Panc1 (cell line): ENCODE measurements around the gene SGCG. TPM values are rescaled to one million over a fixed set of nuclear protein-coding genes. Genes with fewer than 3 reads are reported as not detected.

Experiments
- ATAC-seq: fragments of 200-7000 bp; cut with Tn5 transposase; 2 replicates; pipeline ENCODE4 v1.9.1; 2020; ENCODE audit warnings: mild to moderate bottlenecking, moderate library complexity
- BruUV-seq: library from RNA; stranded (reverse); fragments of 400-500 nt; replicated peaks from 2 replicates; lab custom pipeline; 2021; lab: Mats Ljungman, UMichigan
- CTCF ChIA-PET: fragments of 300-600 bp; sonication (Branson Sonifier 250); formaldehyde crosslinking; loops from one replicate; lab custom pipeline; 2022; ENCODE audit warnings: antibody characterized with exemption; lab: Charles Lee
- POLR2A ChIA-PET: fragments of 300-600 bp; sonication (Branson Sonifier 250); formaldehyde crosslinking; loops from one replicate; lab custom pipeline; 2022; ENCODE audit warnings: antibody characterized with exemption; lab: Charles Lee
- DNase-seq: peaks from one replicate; pipeline ENCODE4 v3.0.0-alpha.2; 2010; ENCODE audit warnings: low read depth, low spot score
- H3K27ac ChIP-seq: 2 replicates; pipeline ENCODE4 v1.5.1; 2011; ENCODE audit warnings: mild to moderate bottlenecking, low read length, inconsistent platforms
- H3K27me3 ChIP-seq: fragments of 200-500 bp; sonication (Bioruptor generic); 2 replicates; pipeline ENCODE4 v1.6.0; 2014; ENCODE audit warnings: low read length, inconsistent platforms; ENCODE audit not compliant: control insufficient read depth, insufficient read depth
- H3K36me3 ChIP-seq: fragments of 200-500 bp; sonication (Bioruptor generic); 2 replicates; pipeline ENCODE4 v1.5.1; 2014; ENCODE audit warnings: inconsistent platforms, mild to moderate bottlenecking, low read length, moderate library complexity; ENCODE audit not compliant: control insufficient read depth, insufficient read depth
- H3K4me1 ChIP-seq: 2 replicates; pipeline ENCODE4 v1.5.1; 2011; ENCODE audit warnings: inconsistent platforms, mild to moderate bottlenecking, low read length, moderate library complexity; ENCODE audit not compliant: control insufficient read depth, insufficient read depth
- H3K4me3 ChIP-seq, 2 experiments: 2 replicates each; pipeline ENCODE4 v1.5.1; 2011 to 2012; ENCODE audit warnings: low read depth in 2 of 2, low read length in 2 of 2, mild to moderate bottlenecking in 2 of 2, inconsistent platforms in 1 of 2, moderate library complexity in 1 of 2
- H3K9me3 ChIP-seq: fragments of 200-500 bp; sonication (Bioruptor generic); 2 replicates; pipeline ENCODE4 v1.5.1; 2014; ENCODE audit warnings: low read depth, mild to moderate bottlenecking, inconsistent platforms, low read length, moderate library complexity; ENCODE audit not compliant: control insufficient read depth, insufficient read depth
- POLR2AphosphoS5 ChIP-seq: IDR thresholded peaks from 2 replicates; pipeline ENCODE4 v1.6.1; 2012; ENCODE audit warnings: mild to moderate bottlenecking, low read depth, low read length, moderate library complexity
- SIN3A ChIP-seq: IDR thresholded peaks from 2 replicates; pipeline ENCODE4 v1.6.1; 2012; ENCODE audit warnings: low read depth, mild to moderate bottlenecking, low read length, moderate library complexity, borderline replicate concordance; ENCODE audit not compliant: insufficient read depth
- TCF7L2 ChIP-seq: IDR thresholded peaks from 2 replicates; pipeline ENCODE4 v1.6.1; 2011; ENCODE audit warnings: mild to moderate bottlenecking, low read depth, low read length, inconsistent platforms
- in situ Hi-C: cut with HindIII; loops from 2 replicates; pipeline ENCODE4 v1.10.0; 2016; ENCODE audit warnings: low sequenced_read_pairs, low pct_unique_long_range_greater_than_20kb
- intact Hi-C: fragments of 100-400 bp; cut with micrococcal nuclease; formaldehyde crosslinking; loops from one replicate; pipeline ENCODE4 v1.10.0; 2022; ENCODE audit not compliant: unreplicated experiment
- total RNA-seq: library from RNA; stranded (reverse); gene quantifications from one replicate; pipeline ENCODE4 v1.2.1, GENCODE V29; 2021; ENCODE audit not compliant: unreplicated experiment
- TF ChIP-seq, protein P1 (sequence below): fragments of 450-650 bp; IDR thresholded peaks from 2 replicates; pipeline ENCODE4 v1.5.1; 2017; ENCODE audit warnings: mild to moderate bottlenecking
- TF ChIP-seq, protein P2 (sequence below), 2 experiments: IDR thresholded peaks; 2 replicates each; pipeline ENCODE4 v1.6.1; 2011 to 2012; ENCODE audit warnings: low read depth in 2 of 2, control low read depth in 1 of 2, low read length in 1 of 2, mild to moderate bottlenecking in 1 of 2, moderate library complexity in 1 of 2; ENCODE audit not compliant: insufficient read depth in 1 of 2

The SGCG gene
- total RNA-seq, 1 experiment from 2014 or later, result not detected

DNA sequence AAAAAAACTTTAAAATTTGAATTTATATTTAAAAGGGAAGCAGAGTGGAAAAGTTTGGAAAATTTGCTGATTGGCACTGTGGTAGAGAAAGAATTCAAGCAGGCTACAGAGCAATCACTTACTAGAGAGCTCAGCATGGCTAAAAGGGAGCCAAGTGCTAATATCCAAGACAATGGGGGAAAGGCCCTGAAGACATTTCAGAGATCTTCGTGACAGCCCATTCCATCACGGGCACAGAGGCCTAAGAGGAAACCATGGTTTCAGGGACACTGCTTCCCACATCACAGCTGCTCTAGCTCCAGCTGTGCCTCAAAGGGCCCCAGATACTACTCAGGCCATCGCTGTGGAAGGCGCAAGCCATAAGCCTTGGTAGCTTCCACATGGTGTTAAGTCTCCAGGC lies 73.7 kb downstream of the SGCG start:
- CTCF ChIA-PET, result no interaction called here
- Histone ChIP-seq H3K27me3 (no peaks in the 10 kb centered on the region), H3K4me3 (no peak overlapping the region), H3K36me3 (no peaks in the 10 kb centered on the region), H3K27ac (no peak overlapping the region), H3K9me3 (no peaks in the 10 kb centered on the region), H3K4me1 (no peaks in the 10 kb centered on the region)
- ATAC-seq, result no peak
- POLR2A ChIA-PET, result no interaction called here
- in situ Hi-C loops (no loop called here), intact Hi-C loops (no loop called here)
- DNase-seq, result no peak
- BruUV-seq, result no TSS peak
- no peak for TF ChIP-seq POLR2AphosphoS5
- TF ChIP-seq, protein P1, sequence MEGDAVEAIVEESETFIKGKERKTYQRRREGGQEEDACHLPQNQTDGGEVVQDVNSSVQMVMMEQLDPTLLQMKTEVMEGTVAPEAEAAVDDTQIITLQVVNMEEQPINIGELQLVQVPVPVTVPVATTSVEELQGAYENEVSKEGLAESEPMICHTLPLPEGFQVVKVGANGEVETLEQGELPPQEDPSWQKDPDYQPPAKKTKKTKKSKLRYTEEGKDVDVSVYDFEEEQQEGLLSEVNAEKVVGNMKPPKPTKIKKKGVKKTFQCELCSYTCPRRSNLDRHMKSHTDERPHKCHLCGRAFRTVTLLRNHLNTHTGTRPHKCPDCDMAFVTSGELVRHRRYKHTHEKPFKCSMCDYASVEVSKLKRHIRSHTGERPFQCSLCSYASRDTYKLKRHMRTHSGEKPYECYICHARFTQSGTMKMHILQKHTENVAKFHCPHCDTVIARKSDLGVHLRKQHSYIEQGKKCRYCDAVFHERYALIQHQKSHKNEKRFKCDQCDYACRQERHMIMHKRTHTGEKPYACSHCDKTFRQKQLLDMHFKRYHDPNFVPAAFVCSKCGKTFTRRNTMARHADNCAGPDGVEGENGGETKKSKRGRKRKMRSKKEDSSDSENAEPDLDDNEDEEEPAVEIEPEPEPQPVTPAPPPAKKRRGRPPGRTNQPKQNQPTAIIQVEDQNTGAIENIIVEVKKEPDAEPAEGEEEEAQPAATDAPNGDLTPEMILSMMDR, result no peak
- no peak for TF ChIP-seq TCF7L2

DNA sequence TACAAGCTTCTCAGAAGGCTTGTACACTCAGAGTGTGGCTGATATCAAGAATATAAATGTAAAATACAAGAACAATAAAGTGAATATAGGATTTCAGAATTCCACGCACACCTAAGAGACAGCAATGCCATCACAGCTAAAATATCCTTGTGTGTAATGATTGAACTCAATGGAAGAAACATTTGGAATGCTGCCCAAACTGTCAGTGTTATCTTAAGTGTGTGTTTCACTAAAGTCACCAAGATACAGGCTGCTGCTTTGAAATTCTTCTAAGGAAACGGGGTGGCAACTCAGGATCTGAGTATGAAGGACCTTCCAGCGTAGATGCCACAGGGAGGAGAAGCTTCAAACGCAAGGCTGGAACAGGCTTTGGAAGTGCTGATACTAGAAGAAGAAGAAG lies 86.8 kb downstream of the SGCG start:
- ChIA-PET CTCF (no interaction called here), POLR2A (no interaction called here)
- in situ Hi-C loops, result no loop called here
- no peaks in the 10 kb centered on the region for H3K27me3 ChIP-seq
- H3K27ac ChIP-seq, result no peak overlapping the region
- no peaks in the 10 kb centered on the region for H3K36me3 ChIP-seq
- intact Hi-C loops, result no loop called here
- TF ChIP-seq, protein P1, result no peak
- TF ChIP-seq, protein P2, sequence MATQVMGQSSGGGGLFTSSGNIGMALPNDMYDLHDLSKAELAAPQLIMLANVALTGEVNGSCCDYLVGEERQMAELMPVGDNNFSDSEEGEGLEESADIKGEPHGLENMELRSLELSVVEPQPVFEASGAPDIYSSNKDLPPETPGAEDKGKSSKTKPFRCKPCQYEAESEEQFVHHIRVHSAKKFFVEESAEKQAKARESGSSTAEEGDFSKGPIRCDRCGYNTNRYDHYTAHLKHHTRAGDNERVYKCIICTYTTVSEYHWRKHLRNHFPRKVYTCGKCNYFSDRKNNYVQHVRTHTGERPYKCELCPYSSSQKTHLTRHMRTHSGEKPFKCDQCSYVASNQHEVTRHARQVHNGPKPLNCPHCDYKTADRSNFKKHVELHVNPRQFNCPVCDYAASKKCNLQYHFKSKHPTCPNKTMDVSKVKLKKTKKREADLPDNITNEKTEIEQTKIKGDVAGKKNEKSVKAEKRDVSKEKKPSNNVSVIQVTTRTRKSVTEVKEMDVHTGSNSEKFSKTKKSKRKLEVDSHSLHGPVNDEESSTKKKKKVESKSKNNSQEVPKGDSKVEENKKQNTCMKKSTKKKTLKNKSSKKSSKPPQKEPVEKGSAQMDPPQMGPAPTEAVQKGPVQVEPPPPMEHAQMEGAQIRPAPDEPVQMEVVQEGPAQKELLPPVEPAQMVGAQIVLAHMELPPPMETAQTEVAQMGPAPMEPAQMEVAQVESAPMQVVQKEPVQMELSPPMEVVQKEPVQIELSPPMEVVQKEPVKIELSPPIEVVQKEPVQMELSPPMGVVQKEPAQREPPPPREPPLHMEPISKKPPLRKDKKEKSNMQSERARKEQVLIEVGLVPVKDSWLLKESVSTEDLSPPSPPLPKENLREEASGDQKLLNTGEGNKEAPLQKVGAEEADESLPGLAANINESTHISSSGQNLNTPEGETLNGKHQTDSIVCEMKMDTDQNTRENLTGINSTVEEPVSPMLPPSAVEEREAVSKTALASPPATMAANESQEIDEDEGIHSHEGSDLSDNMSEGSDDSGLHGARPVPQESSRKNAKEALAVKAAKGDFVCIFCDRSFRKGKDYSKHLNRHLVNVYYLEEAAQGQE (IDR thresholded peaks at IDR 0.05; ENCODE audit: insufficient read depth in 1 of 2, low read depth in 2 of 2, low read length in 1 of 2), result no peak
- no peak for TF ChIP-seq POLR2AphosphoS5
- no peak for TF ChIP-seq TCF7L2
- no peak for TF ChIP-seq SIN3A
- H3K4me3 ChIP-seq, result no peak overlapping the region
- no TSS peak for BruUV-seq
- DNase-seq (no peak), ATAC-seq (no peak)
- H3K9me3 ChIP-seq, result no peaks in the 10 kb centered on the region
- no peaks in the 10 kb centered on the region for H3K4me1 ChIP-seq
